ENCODE results near the gene AFF3. TPM values are rescaled to one million over a fixed set of nuclear protein-coding genes. Genes with fewer than 3 reads are reported as not detected.
"Not testable (repeated sequence)": the region's sequence is repeated elsewhere in the genome, so short reads cannot be mapped to it uniquely, and the experiment has no call there.

The AFF3 gene
- total RNA-seq, 1 experiment from 2014 or later = not detected

GRCh38 chr2:100083421-100084216 is 58.8 kb downstream of the AFF3 start:
- H3K27me3 ChIP-seq (replicated peaks; ENCODE audit: insufficient read depth, low read depth, low read length, poor library complexity); H3K4me3 ChIP-seq (ENCODE audit: low read depth, low read length, poor library complexity, severe bottlenecking); H3K27ac ChIP-seq (ENCODE audit: low read depth, low read length, poor library complexity, severe bottlenecking); intact Hi-C loops (cut with micrococcal nuclease; ENCODE audit: unreplicated experiment); CTCF ChIA-PET; H3K9me3 ChIP-seq (ENCODE audit: low read depth, low read length, poor library complexity, severe bottlenecking); H3K36me3 ChIP-seq (ENCODE audit: insufficient read depth, low read length, poor library complexity, severe bottlenecking); BruUV-seq (replicated peaks); H3K4me1 ChIP-seq (ENCODE audit: insufficient read depth, low read length, poor library complexity, severe bottlenecking); POLR2A ChIA-PET (ENCODE audit: low non-redundant PET); DNase-seq (ENCODE audit: low spot score): not testable (repeated sequence)

GRCh38 chr2:100082302-100082978 is 60.0 kb downstream of the AFF3 start:
- DNase-seq (ENCODE audit: low spot score); CTCF ChIA-PET; H3K27ac ChIP-seq (ENCODE audit: low read depth, low read length, poor library complexity, severe bottlenecking); H3K9me3 ChIP-seq (ENCODE audit: low read depth, low read length, poor library complexity, severe bottlenecking); POLR2A ChIA-PET (ENCODE audit: low non-redundant PET); intact Hi-C loops (cut with micrococcal nuclease; ENCODE audit: unreplicated experiment); H3K36me3 ChIP-seq (ENCODE audit: insufficient read depth, low read length, poor library complexity, severe bottlenecking); BruUV-seq (replicated peaks); H3K27me3 ChIP-seq (replicated peaks; ENCODE audit: insufficient read depth, low read depth, low read length, poor library complexity); H3K4me1 ChIP-seq (ENCODE audit: insufficient read depth, low read length, poor library complexity, severe bottlenecking); H3K4me3 ChIP-seq (ENCODE audit: low read depth, low read length, poor library complexity, severe bottlenecking): not testable (repeated sequence)

GRCh38 chr2:100077935-100078334 is 64.5 kb downstream of the AFF3 start:
- Histone ChIP-seq H3K36me3 (ENCODE audit: insufficient read depth, low read length, poor library complexity, severe bottlenecking) (no peaks in the 10 kb centered on the region), H3K4me1 (ENCODE audit: insufficient read depth, low read length, poor library complexity, severe bottlenecking) (no peaks in the 10 kb centered on the region), H3K4me3 (ENCODE audit: low read depth, low read length, poor library complexity, severe bottlenecking) (no peak overlapping the region), H3K27me3 (replicated peaks; ENCODE audit: insufficient read depth, low read depth, low read length, poor library complexity) (peaks cover 42% of the 10 kb centered on the region), H3K9me3 (ENCODE audit: low read depth, low read length, poor library complexity, severe bottlenecking) (no peaks in the 10 kb centered on the region), H3K27ac (ENCODE audit: low read depth, low read length, poor library complexity, severe bottlenecking) (no peak overlapping the region)
- ChIA-PET POLR2A (ENCODE audit: low non-redundant PET) (no interaction called here), CTCF (no interaction called here)
- intact Hi-C loops (cut with micrococcal nuclease; ENCODE audit: unreplicated experiment) = no loop called here
- TF ChIP-seq EZH2 (IDR thresholded peaks at IDR 0.05; ENCODE audit: borderline replicate concordance, low read depth, low read length, poor library complexity, severe bottlenecking) = no peak
- TF ChIP-seq CTCF (conservative IDR thresholded peaks at IDR 0.05; ENCODE audit: low read depth, low read length) = no peak
- no TSS peak for BruUV-seq (replicated peaks)
- DNase-seq (ENCODE audit: low spot score) = no peak

DNA sequence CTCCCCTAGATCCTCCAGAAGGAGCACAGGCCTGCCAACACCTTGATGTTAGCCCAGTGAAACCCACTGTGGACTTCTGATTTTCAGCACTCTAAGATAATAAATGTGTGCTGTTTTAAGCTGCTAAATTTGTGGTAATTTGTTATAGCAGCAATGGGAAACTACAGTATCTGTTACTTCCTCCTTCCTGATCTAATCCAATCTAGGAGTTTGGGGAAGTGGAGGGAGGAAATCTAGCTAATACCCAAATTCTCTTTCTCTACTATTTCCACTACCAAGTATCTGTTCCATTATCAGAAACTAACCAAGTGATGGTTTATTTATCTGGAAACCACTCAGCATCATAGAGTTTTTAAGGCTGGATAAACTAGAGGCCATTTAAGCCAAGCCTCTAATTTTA is 64.9 kb downstream of the AFF3 start:
- POLR2A ChIA-PET (ENCODE audit: low non-redundant PET) = no interaction called here
- TF ChIP-seq EZH2 (IDR thresholded peaks at IDR 0.05; ENCODE audit: borderline replicate concordance, low read depth, low read length, poor library complexity, severe bottlenecking) (no peak), CTCF (conservative IDR thresholded peaks at IDR 0.05; ENCODE audit: low read depth, low read length) (no peak)
- DNase-seq (ENCODE audit: low spot score) = no peak
- Histone ChIP-seq H3K27me3 (replicated peaks; ENCODE audit: insufficient read depth, low read depth, low read length, poor library complexity) (peaks cover 46% of the 10 kb centered on the region), H3K4me3 (ENCODE audit: low read depth, low read length, poor library complexity, severe bottlenecking) (no peak overlapping the region), H3K36me3 (ENCODE audit: insufficient read depth, low read length, poor library complexity, severe bottlenecking) (no peaks in the 10 kb centered on the region), H3K4me1 (ENCODE audit: insufficient read depth, low read length, poor library complexity, severe bottlenecking) (no peaks in the 10 kb centered on the region), H3K9me3 (ENCODE audit: low read depth, low read length, poor library complexity, severe bottlenecking) (no peaks in the 10 kb centered on the region), H3K27ac (ENCODE audit: low read depth, low read length, poor library complexity, severe bottlenecking) (no peak overlapping the region)
- no TSS peak for BruUV-seq (replicated peaks)
- CTCF ChIA-PET = no interaction called here
- intact Hi-C loops (cut with micrococcal nuclease; ENCODE audit: unreplicated experiment) = no loop called here

Data from A673 (cell line).